Peyer's patch (tissue), 4 donors: Measurements from ENCODE around the gene CAPN9. TPM values are rescaled to one million over a fixed set of nuclear protein-coding genes. Genes with fewer than 3 reads are reported as not detected.

Experiments used
- DNase-seq, 3 donors: peaks; one replicate each; pipeline ENCODE4 v3.0.0-alpha.2; 2017 to 2019
- H3K27ac ChIP-seq, 4 donors: fragments of 200-600 bp; sonication (generic); one replicate each; pipeline ENCODE4 v1.5.1; 2016 to 2019
- H3K27me3 ChIP-seq, 2 donors: fragments of 200-600 bp; sonication (generic); one replicate each; pipeline ENCODE4 v1.5.1; 2019
- H3K36me3 ChIP-seq, 3 donors: fragments of 200-600 bp; sonication (generic); one replicate each; pipeline ENCODE4 v1.5.1; 2016 to 2019
- H3K4me1 ChIP-seq, 4 donors: fragments of 200-600 bp; sonication (generic); one replicate each; pipeline ENCODE4 v1.5.1; 2016 to 2019
- H3K4me3 ChIP-seq, 4 donors: fragments of 200-600 bp; sonication (generic); 1 replicate in 3 of 4; 2 replicates in 1 of 4; pipeline ENCODE4 v1.5.1; 2016 to 2019; ENCODE audit warnings: mild to moderate bottlenecking in 1 of 4
- H3K9me3 ChIP-seq, 4 donors: fragments of 200-600 bp; sonication (generic); one replicate each; pipeline ENCODE4 v1.5.1; 2016 to 2019; ENCODE audit warnings: mild to moderate bottlenecking in 1 of 4
- CTCF ChIP-seq, 6 experiments: fragments of 450-650 bp in 4 of 6; fragments of 200-600 bp in 2 of 6; sonication (generic) in 1 of 6; IDR thresholded peaks; one replicate each; pipeline ENCODE4 v1.5.1; 2017 to 2019; ENCODE audit warnings: antibody characterized with exemption in 6 of 6, mild to moderate bottlenecking in 3 of 6, moderate library complexity in 1 of 6
- POLR2A ChIP-seq, 2 donors: fragments of 450-650 bp; IDR thresholded peaks; one replicate each; pipeline ENCODE4 v1.5.1; 2017; ENCODE audit warnings: antibody characterized with exemption in 2 of 2, mild to moderate bottlenecking in 2 of 2, moderate library complexity in 2 of 2
- total RNA-seq, 4 donors: library from RNA; depleted of rRNA; stranded (reverse); fragments of >200 nt; gene quantifications; one replicate each; pipeline ENCODE4 v1.1.0, GENCODE V29; 2016

CAPN9 gene
- total RNA-seq, 4 donors from 2014 or later = 23.7 to 43.1 (median 33.4) TPM

- Histone ChIP-seq H3K4me1 (peaks cover 0 to 24% (median 0%) of the 10 kb centered on the region in 4 donors), H3K9me3 (no peaks in the 10 kb centered on the region), H3K36me3 (no peaks in the 10 kb centered on the region), H3K27me3 (no peaks in the 10 kb centered on the region), H3K4me3 (no peak overlapping the region), H3K27ac (no peak overlapping the region)
- no peak for DNase-seq
- TF ChIP-seq POLR2A (IDR thresholded peaks at IDR 0.05) (no peak), CTCF (IDR thresholded peaks at IDR 0.05) (no peak)
Observed at GRCh38 chr1:230826166-230826875, 79.1 kb downstream of the CAPN9 start.

GRCh38 chr1:230827081-230827681, 80.0 kb downstream of the CAPN9 start:
- Histone ChIP-seq H3K36me3 (no peaks in the 10 kb centered on the region), H3K27ac (no peak overlapping the region), H3K4me3 (no peak overlapping the region), H3K27me3 (no peaks in the 10 kb centered on the region), H3K4me1 (peaks cover 0 to 24% (median 0%) of the 10 kb centered on the region in 4 donors), H3K9me3 (no peaks in the 10 kb centered on the region)
- TF ChIP-seq POLR2A (IDR thresholded peaks at IDR 0.05) = no peak
- no peak for TF ChIP-seq CTCF (IDR thresholded peaks at IDR 0.05)
- no peak for DNase-seq

DNA sequence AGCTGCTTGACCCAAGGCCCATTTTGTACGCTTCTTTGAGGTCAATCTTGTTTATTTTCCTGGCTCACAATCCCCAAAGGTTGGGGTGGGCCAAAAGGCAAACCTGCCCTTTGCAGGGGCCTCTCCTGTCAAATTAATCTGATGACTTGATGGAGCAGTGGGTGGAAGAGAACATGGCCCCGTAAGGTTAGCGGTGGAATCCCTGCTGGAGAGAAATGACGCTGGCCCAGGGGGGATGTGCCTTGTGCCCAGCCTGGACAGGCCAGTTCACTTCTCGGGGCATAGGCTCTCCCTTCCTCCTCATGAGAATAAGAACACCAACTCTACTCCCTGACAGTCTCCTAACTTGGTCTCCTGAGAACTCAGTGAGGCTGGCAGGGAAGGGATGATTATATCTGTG, 80.6 kb downstream of the CAPN9 start:
- no peak for DNase-seq
- H3K9me3 ChIP-seq = no peaks in the 10 kb centered on the region
- no peak for TF ChIP-seq CTCF (IDR thresholded peaks at IDR 0.05)
- TF ChIP-seq POLR2A (IDR thresholded peaks at IDR 0.05) = no peak
- no peaks in the 10 kb centered on the region for H3K27me3 ChIP-seq
- no peaks in the 10 kb centered on the region for H3K36me3 ChIP-seq
- no peak overlapping the region for H3K4me3 ChIP-seq
- peaks cover 0 to 24% (median 0%) of the 10 kb centered on the region in 4 donors for H3K4me1 ChIP-seq
- H3K27ac ChIP-seq = no peak overlapping the region

DNA sequence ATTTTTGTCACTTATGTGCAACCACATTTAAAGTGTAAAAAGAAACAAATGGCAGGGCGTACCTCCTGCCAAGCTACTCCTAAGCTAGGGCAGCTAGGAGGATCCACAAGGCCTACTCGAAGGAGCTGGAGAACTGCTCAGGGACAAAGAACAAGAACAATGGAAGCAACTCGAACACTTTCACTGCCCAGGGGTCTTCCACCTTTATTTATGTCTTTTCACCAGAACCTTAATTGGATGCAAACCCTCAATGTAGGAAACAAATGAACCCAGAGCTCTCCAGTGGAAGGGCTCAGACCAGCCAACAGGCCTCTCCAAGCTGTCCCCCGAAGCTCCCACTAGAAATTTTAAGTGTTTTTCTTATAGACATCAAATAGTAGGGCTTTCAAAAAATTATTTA, 81.2 kb downstream of the CAPN9 start:
- Histone ChIP-seq H3K36me3 (no peaks in the 10 kb centered on the region), H3K27ac (no peak overlapping the region), H3K27me3 (no peaks in the 10 kb centered on the region), H3K9me3 (no peaks in the 10 kb centered on the region), H3K4me1 (peaks cover 0 to 24% (median 0%) of the 10 kb centered on the region in 4 donors), H3K4me3 (no peak overlapping the region)
- no peak for DNase-seq
- TF ChIP-seq CTCF (IDR thresholded peaks at IDR 0.05) (no peak), POLR2A (IDR thresholded peaks at IDR 0.05) (no peak)

GRCh38 chr1:230831771-230832170, 84.6 kb downstream of the CAPN9 start:
- Histone ChIP-seq H3K9me3 (no peaks in the 10 kb centered on the region), H3K27me3 (no peaks in the 10 kb centered on the region), H3K4me3 (no peak overlapping the region), H3K36me3 (no peaks in the 10 kb centered on the region), H3K27ac (no peak overlapping the region), H3K4me1 (no peaks in the 10 kb centered on the region)
- DNase-seq = no peak
- no peak for TF ChIP-seq POLR2A (IDR thresholded peaks at IDR 0.05)
- TF ChIP-seq CTCF (IDR thresholded peaks at IDR 0.05) = no peak
